ENCODE results near the gene CDH13. TPM values are rescaled to one million over a fixed set of nuclear protein-coding genes. Genes with fewer than 3 reads are reported as not detected.

The CDH13 gene
- total and polyA plus RNA-seq, 12 donors: 0.86 to 30.6 (median 2.4) TPM

DNA sequence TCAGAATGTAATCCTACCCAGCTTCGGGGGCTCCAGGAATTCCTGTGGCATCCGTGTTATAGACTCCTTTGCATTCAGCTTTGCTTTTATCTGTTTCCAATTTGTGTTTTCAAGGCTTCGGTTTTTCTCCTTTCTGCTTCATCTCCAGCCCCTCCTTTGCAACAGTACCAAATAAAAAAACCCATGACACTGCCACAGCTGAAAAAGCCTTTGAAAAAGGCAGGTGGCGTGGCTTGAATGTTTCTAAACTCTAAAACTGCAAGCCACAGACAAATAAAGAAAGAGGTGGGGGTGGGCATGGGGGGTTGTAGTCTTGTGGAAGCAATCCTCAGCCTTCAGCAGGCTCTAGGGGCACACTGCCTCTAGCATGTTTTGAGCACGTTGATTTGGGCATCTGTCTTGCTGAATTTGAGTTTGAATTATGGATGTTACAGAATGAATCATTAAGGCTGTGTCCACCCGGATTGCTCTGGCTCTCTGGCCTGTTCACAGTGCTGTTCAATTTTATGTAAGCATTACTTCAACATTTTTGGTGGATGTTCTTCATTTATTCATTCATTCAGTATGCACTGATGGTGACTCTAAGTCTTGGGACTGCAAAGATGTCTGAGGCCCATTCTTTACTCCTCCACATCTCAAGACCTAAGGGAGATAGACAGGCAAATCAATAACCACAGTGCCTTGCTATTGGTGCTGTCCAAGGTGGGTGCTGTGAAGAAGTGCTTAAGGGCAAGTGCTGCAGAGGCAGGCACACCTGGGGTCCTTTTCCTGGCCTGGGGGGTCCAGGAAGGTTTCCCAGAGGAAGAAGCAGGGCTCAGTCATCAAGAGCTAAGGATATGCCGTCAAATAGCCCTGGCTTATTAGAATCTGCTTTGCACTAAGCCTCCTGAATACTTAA, 77.4 kb downstream of the CDH13 start:
- no peaks in the 10 kb centered on the region for H3K9me3 ChIP-seq (replicated peaks in 1 of 3)
- H3K27ac ChIP-seq: no peak overlapping the region
- H3K36me3 ChIP-seq (replicated peaks in 1 of 2): no peaks in the 10 kb centered on the region
- TF ChIP-seq, protein P1, sequence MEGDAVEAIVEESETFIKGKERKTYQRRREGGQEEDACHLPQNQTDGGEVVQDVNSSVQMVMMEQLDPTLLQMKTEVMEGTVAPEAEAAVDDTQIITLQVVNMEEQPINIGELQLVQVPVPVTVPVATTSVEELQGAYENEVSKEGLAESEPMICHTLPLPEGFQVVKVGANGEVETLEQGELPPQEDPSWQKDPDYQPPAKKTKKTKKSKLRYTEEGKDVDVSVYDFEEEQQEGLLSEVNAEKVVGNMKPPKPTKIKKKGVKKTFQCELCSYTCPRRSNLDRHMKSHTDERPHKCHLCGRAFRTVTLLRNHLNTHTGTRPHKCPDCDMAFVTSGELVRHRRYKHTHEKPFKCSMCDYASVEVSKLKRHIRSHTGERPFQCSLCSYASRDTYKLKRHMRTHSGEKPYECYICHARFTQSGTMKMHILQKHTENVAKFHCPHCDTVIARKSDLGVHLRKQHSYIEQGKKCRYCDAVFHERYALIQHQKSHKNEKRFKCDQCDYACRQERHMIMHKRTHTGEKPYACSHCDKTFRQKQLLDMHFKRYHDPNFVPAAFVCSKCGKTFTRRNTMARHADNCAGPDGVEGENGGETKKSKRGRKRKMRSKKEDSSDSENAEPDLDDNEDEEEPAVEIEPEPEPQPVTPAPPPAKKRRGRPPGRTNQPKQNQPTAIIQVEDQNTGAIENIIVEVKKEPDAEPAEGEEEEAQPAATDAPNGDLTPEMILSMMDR (IDR thresholded peaks at IDR 0.05): no peak
- TF ChIP-seq POLR2A (IDR thresholded peaks at IDR 0.05): no peak
- no peaks in the 10 kb centered on the region for H3K4me1 ChIP-seq (replicated peaks in 1 of 2)
- intact Hi-C loops (cut with DNase I): no loop called here
- DNase-seq: no peak
- no peak overlapping the region for H3K4me3 ChIP-seq
- WGBS, 4 donors: 49 to 56% (median 53%) methylated on average over 7 of the region's 7 CpGs
- no peaks in the 10 kb centered on the region for H3K27me3 ChIP-seq

DNA sequence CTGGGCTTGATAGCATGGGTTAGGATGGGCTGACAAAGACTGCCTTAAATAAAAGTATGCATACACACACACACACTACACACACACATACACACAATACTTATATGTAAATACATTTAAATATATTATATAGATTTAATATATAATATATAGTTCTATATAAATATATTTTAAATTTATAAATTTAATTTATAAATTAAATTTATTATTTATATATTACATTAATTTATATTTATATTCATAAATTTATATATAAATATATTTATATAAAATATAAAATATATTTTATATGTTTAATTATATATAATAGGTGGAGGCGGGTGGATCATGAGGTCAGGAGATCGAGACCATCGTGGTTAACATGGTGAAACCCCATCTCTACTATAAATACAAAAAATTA, 83.2 kb downstream of the CDH13 start:
- WGBS, 4 donors: 64 to 96% (median 88%) methylated on average over 3 of the region's 3 CpGs

GRCh38 chr16:82713778-82714177, 87.0 kb downstream of the CDH13 start:
- intact Hi-C loops (cut with DNase I): no loop called here
- DNase-seq: no peak
- no peaks in the 10 kb centered on the region for H3K4me1 ChIP-seq (replicated peaks in 1 of 2)
- TF ChIP-seq, protein P1 (IDR thresholded peaks at IDR 0.05): no peak
- TF ChIP-seq POLR2A (IDR thresholded peaks at IDR 0.05): no peak
- 80 to 86% (median 84%) methylated on average over 4 of the region's 4 CpGs for WGBS, 4 donors
- no peak overlapping the region for H3K27ac ChIP-seq
- H3K4me3 ChIP-seq: no peak overlapping the region
- H3K27me3 ChIP-seq: no peaks in the 10 kb centered on the region
- no peaks in the 10 kb centered on the region for H3K9me3 ChIP-seq (replicated peaks in 1 of 3)
- no peaks in the 10 kb centered on the region for H3K36me3 ChIP-seq (replicated peaks in 1 of 2)

More for the DNA sequence above, 83.2 kb downstream of the CDH13 start:
- H3K27ac ChIP-seq: no peak overlapping the region
- TF ChIP-seq, protein P1 (IDR thresholded peaks at IDR 0.05): no peak
- TF ChIP-seq POLR2A (IDR thresholded peaks at IDR 0.05): no peak
- no peaks in the 10 kb centered on the region for H3K27me3 ChIP-seq
- H3K4me1 ChIP-seq (replicated peaks in 1 of 2): no peaks in the 10 kb centered on the region
- H3K36me3 ChIP-seq (replicated peaks in 1 of 2): no peaks in the 10 kb centered on the region
- H3K9me3 ChIP-seq (replicated peaks in 1 of 3): no peaks in the 10 kb centered on the region
- intact Hi-C loops (cut with DNase I): no loop called here
- no peak overlapping the region for H3K4me3 ChIP-seq
- DNase-seq: no peak

- 80 to 84% (median 80%) methylated on average over 8 of the region's 8 CpGs for WGBS, 4 donors
- TF ChIP-seq, protein P1 (IDR thresholded peaks at IDR 0.05): no peak
- TF ChIP-seq POLR2A (IDR thresholded peaks at IDR 0.05): no peak
- H3K4me3 ChIP-seq: no peak overlapping the region
- no peaks in the 10 kb centered on the region for H3K9me3 ChIP-seq (replicated peaks in 1 of 3)
- DNase-seq: no peak
- H3K36me3 ChIP-seq (replicated peaks in 1 of 2): no peaks in the 10 kb centered on the region
- H3K27me3 ChIP-seq: no peaks in the 10 kb centered on the region
- H3K4me1 ChIP-seq (replicated peaks in 1 of 2): no peaks in the 10 kb centered on the region
- H3K27ac ChIP-seq: no peak overlapping the region
- intact Hi-C loops (cut with DNase I): no loop called here
Measured at GRCh38 chr16:82715160-82715559, 88.4 kb downstream of the CDH13 start.

Data from adrenal gland (tissue), 12 donors.